ENCODE results near the gene DLL3.

DLL3 gene

GRCh38 chr19:39481676-39482075, 17.1 kb upstream of the DLL3 start:
- DNase-seq (ENCODE audit: low read depth in 2 of 2, low spot score in 1 of 2): no peak

DNA sequence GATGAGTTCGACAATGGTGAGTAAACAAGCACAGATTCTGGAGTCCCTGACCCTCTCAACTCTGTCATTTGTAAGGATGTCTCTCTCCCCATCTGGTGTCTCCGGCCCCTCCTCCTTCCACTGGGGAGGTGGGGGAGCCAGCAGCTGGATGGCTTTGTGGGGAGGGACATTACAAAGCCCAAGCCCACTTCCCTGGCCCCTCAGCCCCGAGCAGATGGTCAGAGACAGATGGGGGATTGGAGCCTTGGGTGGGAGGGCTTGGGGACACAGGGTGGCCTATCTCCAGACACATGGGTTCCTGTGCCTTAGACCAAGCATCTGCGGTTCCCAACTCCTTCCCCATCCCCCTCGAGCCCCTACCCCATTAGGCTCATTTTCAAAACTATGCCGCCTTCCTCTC, 15.6 kb upstream of the DLL3 start:
- DNase-seq (ENCODE audit: low read depth in 2 of 2, low spot score in 1 of 2): no peak

- no peak for DNase-seq (ENCODE audit: low read depth in 2 of 2, low spot score in 1 of 2)
Observed at GRCh38 chr19:39489756-39490155, 9.0 kb upstream of the DLL3 start.

DNA sequence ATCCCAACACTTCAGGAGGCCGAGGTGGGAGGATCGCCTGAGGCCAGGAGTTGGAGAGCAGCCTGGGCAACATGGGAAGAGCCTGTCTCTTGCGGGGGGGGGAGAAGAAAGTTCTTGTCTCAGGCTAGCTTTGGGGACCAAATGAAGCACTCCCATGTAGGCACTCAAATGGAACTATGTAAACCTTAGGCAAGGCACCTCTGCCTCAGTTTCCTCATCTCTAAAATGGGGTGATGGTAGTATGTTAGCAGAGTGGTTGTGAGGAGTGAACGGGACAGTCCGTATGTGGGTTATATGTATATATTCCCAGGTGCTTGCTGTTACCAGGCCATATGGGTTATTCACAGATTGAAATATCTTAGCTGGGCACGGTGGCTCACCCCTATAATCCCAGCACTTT, 6.5 kb upstream of the DLL3 start:
- DNase-seq (ENCODE audit: low read depth in 2 of 2, low spot score in 1 of 2): no peak

DNA sequence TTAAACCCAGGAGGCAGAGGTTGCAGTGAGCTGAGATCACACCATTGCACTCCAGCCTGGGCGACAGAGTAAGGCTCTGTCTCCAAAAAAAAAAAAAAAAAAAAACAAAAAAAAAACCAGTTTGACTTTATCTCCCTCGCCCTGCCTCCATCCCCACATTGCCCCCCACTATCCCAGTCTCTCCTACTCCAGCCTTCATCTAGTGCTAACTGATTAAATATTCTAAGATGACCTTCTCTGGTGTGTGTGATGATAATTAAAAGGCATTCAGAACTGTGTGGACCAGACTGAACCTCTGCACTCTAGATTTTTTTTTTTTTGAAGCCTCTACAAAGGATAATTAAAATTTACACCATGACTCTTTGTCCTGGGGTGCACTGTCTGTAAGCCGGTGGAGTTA, 6.0 kb upstream of the DLL3 start:
- no peak for DNase-seq (ENCODE audit: low read depth in 2 of 2, low spot score in 1 of 2)

DNA sequence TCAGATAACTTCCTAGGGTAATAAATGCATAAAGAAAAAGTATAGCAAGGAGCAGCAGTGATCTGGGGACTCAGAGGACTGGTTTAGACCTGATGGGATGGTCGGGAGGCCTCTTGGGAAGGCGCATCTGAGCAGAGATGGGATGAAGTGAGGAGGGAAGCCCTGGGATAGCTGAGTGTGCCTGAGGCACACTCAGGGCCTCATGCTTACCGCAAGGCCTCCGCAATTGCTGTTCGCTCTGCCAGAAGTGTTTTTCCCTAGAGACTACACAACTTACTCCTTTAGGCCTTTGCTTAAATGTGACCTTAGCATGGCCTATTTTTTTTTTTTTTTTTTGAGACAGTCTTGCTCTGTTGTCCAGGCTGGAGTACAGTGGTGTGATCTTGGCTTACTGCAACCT, 4.1 kb upstream of the DLL3 start:
- no peak for DNase-seq (ENCODE audit: low read depth in 2 of 2, low spot score in 1 of 2)

GRCh38 chr19:39496063-39496462, 2.7 kb upstream of the DLL3 start:
- no peak for DNase-seq (ENCODE audit: low read depth in 2 of 2, low spot score in 1 of 2)

DNA sequence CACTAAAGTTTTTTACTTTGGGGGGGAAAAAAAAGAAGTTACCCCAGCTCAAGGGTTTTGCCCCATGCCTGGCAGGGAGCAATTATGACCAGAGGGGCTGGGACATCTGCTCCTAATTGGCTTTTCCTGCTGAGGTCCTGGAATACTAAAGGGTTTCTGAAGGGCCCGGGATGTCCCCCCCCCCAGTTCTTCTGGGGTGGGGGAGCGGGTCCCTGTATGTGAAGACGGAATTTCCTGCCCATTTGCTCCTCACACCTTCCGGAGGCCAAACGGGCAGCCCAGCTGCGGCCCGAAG, 1.1 kb upstream of the DLL3 start:
- DNase-seq (ENCODE audit: low read depth in 2 of 2, low spot score in 1 of 2): no peak

DNA sequence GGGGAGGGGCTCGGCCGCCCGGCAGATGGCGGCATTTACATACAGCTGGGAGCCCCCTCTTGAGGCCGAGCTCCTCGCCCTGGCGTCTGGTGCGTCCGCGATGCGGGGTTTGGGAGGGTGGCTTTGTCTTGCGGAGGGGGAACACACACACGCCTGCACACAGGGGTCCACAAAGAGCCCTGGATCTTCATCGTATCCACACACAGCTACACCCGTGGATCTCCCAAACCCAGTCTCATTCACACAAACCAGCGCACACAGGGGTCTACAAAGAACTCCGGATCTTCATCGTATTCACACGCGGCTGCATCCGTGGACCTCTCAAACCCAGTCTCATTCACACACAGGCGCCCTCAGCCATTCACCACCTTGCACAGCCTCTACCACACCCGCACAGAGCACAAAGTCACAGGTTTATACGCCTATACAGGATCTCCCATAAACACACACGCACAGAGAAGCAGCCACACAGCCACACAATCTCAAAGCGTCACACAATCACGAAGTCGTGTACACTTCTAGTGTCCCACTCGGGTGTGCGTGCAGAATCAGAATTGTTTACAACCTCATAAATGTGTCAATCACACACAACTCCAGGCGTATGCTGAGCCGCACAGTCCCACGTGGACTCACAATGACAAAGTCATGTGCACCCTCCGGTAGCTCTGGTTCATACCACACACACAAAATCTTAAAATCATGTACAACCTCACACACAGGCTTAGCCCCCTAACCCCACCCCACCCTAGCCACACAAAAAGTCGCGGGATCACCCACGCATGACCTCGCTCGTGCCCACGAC, 550 bp upstream of the DLL3 start:
- no peak for DNase-seq (ENCODE audit: low read depth in 2 of 2, low spot score in 1 of 2)

GRCh38 chr19:39499932-39500331, 1.2 kb downstream of the DLL3 start:
- no peak for DNase-seq (ENCODE audit: low read depth in 2 of 2, low spot score in 1 of 2)

DNA sequence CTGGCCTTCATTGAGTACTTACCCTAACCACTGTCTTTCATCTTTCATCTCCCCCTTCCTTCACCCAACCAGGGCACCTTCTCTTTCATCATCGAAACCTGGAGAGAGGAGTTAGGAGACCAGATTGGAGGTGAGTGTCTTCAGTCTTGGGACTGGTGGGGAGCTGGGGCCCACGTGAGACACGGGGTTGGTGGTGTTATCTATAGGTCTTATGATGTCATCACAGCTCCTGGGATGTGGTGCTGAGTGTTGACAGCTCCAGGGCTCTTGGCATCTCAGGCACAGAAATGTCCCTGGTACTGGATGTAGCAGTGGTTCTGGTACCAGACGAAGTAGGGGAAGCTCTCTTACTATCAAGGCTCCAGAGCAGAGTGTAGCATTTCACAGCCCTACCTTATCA, 1.8 kb downstream of the DLL3 start:
- no peak for DNase-seq (ENCODE audit: low read depth in 2 of 2, low spot score in 1 of 2)

DNA sequence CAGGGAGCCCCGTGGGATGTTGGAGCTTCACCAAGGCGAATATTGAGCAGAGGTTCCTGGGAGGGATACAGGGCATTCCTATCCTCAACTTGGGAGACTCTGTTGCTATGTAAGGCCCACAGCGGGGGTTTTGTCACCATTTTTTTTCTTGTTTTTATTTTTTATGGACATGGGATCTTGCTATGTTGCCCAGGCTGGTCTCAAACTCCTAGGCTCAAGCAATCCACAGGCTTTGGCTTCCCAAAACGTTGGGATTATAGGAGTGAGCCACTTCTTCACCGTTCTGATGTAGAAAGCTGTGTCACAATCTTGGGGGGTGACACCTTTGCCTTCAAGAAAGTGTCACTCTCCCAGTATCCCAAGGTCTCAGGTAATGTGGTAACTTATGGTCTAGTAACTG, 2.6 kb downstream of the DLL3 start:
- DNase-seq (ENCODE audit: low read depth in 2 of 2, low spot score in 1 of 2): no peak

DNA sequence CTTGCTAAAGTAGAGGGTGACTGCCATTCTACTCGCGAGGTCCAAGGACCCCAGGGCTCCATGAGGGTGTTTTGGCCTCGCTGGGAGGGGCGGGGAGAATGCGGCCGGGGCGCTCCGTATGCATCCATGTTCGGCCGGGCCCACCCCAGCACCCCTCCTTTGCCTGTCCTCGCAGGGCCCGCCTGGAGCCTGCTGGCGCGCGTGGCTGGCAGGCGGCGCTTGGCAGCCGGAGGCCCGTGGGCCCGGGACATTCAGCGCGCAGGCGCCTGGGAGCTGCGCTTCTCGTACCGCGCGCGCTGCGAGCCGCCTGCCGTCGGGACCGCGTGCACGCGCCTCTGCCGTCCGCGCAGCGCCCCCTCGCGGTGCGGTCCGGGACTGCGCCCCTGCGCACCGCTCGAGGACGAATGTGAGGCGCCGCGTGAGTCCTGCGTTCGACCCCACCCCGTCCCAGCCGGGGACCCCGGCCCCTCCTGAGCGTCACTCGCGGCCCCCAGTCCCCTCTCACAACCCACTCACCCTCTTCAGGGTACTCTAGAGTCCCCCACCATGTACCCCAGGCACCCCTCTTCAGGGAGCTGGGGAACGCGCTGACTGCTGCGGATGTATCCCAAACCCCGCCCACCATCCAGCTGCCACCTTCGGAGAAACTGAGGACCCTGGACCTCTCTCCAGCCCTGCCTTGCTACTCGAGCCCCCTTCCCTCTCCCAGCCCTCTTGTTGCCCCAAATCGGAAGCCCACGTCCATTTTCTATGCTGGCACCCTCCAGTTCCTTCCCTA, 4.1 kb downstream of the DLL3 start:
- DNase-seq (ENCODE audit: low read depth in 2 of 2, low spot score in 1 of 2): peak; percentile 34 to 42

- no peak for DNase-seq (ENCODE audit: low read depth in 2 of 2, low spot score in 1 of 2)
Observed at GRCh38 chr19:39506598-39506943, 7.8 kb downstream of the DLL3 start.

- peak in 1 of 2 donors; percentile 17 for DNase-seq (ENCODE audit: low read depth in 2 of 2, low spot score in 1 of 2)
Observed at GRCh38 chr19:39506944-39507714, 8.4 kb downstream of the DLL3 start.

- DNase-seq (ENCODE audit: low read depth in 2 of 2, low spot score in 1 of 2): no peak
Observed at GRCh38 chr19:39507715-39508364, 9.1 kb downstream of the DLL3 start.

DNA sequence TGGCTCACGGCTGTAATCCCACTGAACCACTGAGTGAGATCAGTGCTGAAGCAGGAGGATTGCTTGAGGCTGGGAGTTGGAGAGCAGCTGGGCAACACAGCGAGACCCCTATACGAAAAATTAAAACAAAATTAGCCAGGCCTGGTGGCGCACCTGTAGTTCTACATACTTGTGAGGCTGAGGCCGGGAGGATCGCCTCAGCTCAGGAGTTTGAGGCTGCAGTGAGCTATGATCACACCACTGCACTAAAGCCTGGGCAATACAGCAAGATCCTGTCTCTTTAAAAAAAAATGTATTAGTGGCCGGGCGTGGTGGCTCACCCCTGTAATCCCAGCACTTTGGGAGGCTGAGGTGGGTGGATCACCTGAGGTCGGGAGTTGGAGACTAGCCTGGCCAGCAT, 9.9 kb downstream of the DLL3 start:
- DNase-seq (ENCODE audit: low read depth in 2 of 2, low spot score in 1 of 2): no peak

DNA sequence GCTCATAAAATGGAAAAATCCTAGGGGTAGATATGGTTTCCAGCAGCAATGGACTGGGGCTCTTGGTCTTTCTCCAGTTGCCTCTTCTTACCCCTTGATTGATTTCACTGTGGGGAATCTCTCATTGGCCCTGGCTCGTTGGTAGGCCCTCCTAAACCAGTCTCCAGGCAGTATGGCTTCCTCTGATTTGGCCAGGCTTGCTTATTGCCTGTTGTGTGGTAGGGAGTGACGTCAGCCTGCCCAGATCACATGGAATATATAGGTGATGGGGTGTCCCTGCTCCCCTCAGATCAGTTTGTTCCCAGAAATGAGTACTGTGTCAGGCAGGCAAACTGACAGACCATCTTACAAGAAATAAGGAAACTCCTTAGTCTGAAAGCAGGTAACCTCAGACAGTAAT, 10.5 kb downstream of the DLL3 start:
- no peak for DNase-seq (ENCODE audit: low read depth in 2 of 2, low spot score in 1 of 2)

- no peak for DNase-seq (ENCODE audit: low read depth in 2 of 2, low spot score in 1 of 2)
Observed at GRCh38 chr19:39512988-39513387, 14.2 kb downstream of the DLL3 start.

- no peak for DNase-seq (ENCODE audit: low read depth in 2 of 2, low spot score in 1 of 2)
Observed at GRCh38 chr19:39514840-39515550, 16.2 kb downstream of the DLL3 start, which contains the start of gene SELENOV. SELENOV (plus strand) TSS chr19:39515139; CDS start chr19:39515213, 74 bp downstream.
